Lower leg skin (tissue), 3 donors: ENCODE measurements around the gene SLC25A51.

ENCODE experiments used
- CTCF ChIP-seq, 3 donors: fragments of 450-650 bp; IDR thresholded peaks; one replicate each; pipeline ENCODE4 v1.5.1; 2016; ENCODE audit warnings: antibody characterized with exemption in 3 of 3, mild to moderate bottlenecking in 3 of 3, moderate library complexity in 2 of 3
- POLR2A ChIP-seq, 2 donors: fragments of 450-650 bp; IDR thresholded peaks; one replicate each; pipeline ENCODE4 v1.6.1; 2016 to 2017; ENCODE audit warnings: antibody characterized with exemption in 2 of 2, mild to moderate bottlenecking in 1 of 2, moderate library complexity in 1 of 2

- TF ChIP-seq CTCF (IDR thresholded peaks at IDR 0.05) (no peak), POLR2A (IDR thresholded peaks at IDR 0.05) (no peak)
Observed at GRCh38 chr9:37914701-37915358, 10.9 kb upstream of the SLC25A51 start.
